Heart left ventricle (tissue), 16 donors: ENCODE data around the gene PARVA. TPM values are rescaled to one million over a fixed set of nuclear protein-coding genes. Genes with fewer than 3 reads are reported as not detected.

Experiments used
- ATAC-seq, 4 donors: fragments of 200-7000 bp; cut with Tn5 transposase; one replicate each; pipeline ENCODE4 v1.9.1; 2020 to 2022; ENCODE audit warnings: moderate library complexity in 4 of 4, mild to moderate bottlenecking in 3 of 4, moderate number of reproducible peaks in 1 of 4
- DNase-seq, 5 donors: peaks; one replicate each; pipeline ENCODE4 v3.0.0-alpha.2; 2020
- H3K27ac ChIP-seq, 12 donors: fragments of 200-600 bp; sonication (generic) in 4 of 12; one replicate each; pipeline versions ENCODE4 v1.5.0 to v1.8.0; 2016 to 2022; ENCODE audit warnings: mild to moderate bottlenecking in 2 of 12
- H3K27me3 ChIP-seq, 9 donors: fragments of 200-600 bp; sonication (generic) in 2 of 9; one replicate each; pipeline versions ENCODE4 v1.5.1 to v1.8.0; 2016 to 2022; ENCODE audit warnings: mild to moderate bottlenecking in 3 of 9
- H3K36me3 ChIP-seq, 9 donors: fragments of 200-600 bp; sonication (generic) in 2 of 9; one replicate each; pipeline versions ENCODE4 v1.5.0 to v1.8.0; 2018 to 2022; ENCODE audit warnings: mild to moderate bottlenecking in 2 of 9
- H3K4me1 ChIP-seq, 12 donors: fragments of 200-600 bp; sonication (generic) in 4 of 12; one replicate each; pipeline versions ENCODE4 v1.5.0 to v1.8.0; 2016 to 2022; ENCODE audit warnings: mild to moderate bottlenecking in 3 of 12
- H3K4me3 ChIP-seq, 12 donors: fragments of 200-600 bp; sonication (generic) in 4 of 12; one replicate each; pipeline versions ENCODE4 v1.5.0 to v1.8.0; 2017 to 2022; ENCODE audit warnings: mild to moderate bottlenecking in 9 of 12, moderate library complexity in 4 of 12
- H3K9me3 ChIP-seq, 12 donors: fragments of 200-600 bp; sonication (generic) in 4 of 12; one replicate each; pipeline versions ENCODE4 v1.5.0 to v1.8.0; 2016 to 2022; ENCODE audit warnings: mild to moderate bottlenecking in 1 of 12
- POLR2A ChIP-seq, 2 donors: fragments of 450-650 bp; IDR thresholded peaks; one replicate each; pipeline ENCODE4 v1.6.1; 2017; ENCODE audit warnings: antibody characterized with exemption in 2 of 2, mild to moderate bottlenecking in 2 of 2, moderate library complexity in 2 of 2
- WGBS, 4 donors: extraction: QIAGEN DNeasy Blood & Tissue Kit in 2 of 4; methylation state at CpG; one replicate each; pipeline versions ENCODE4 v1.1.5 to v1.1.7; 2013 to 2018; 5-methylcytosine and 5-hydroxymethylcytosine counted together
- intact Hi-C, 10 donors: fragments of 100-400 bp; cut with DNase I; formaldehyde crosslinking; loops; one replicate each; pipeline versions ENCODE4 v1.11.1 to v1.14.2; 2022
- polyA plus RNA-seq, 2 donors: library from polyadenylated mRNA; stranded (reverse); fragments of 200-250 nt; gene quantifications; one replicate each; pipeline ENCODE4 v1.2.3, GENCODE V29; 2013
- total RNA-seq, 9 donors: library from RNA; depleted of rRNA in 2 of 9; stranded (reverse); fragments of >200 nt in 2 of 9; fragmentation: NEBNext Ultra II Directional in 3 of 9; extraction: Animal tissue kit (Norgen Biotek cat#: 25700) in 3 of 9; gene quantifications; one replicate each; pipeline versions ENCODE4 v1.1.0 to v1.2.4, GENCODE V29; 2016 to 2023
- TF ChIP-seq, protein P1 (sequence below), 12 donors: fragments of 200-600 bp; sonication (generic) in 4 of 12; IDR thresholded peaks; one replicate each; pipeline versions ENCODE4 v1.5.0 to v1.8.0; 2018 to 2022; ENCODE audit warnings: antibody characterized with exemption in 12 of 12, mild to moderate bottlenecking in 5 of 12
- donor health status: ischemic (EF 13 %, LVEDD 7.1; RV severe dilation, severe dysfunction).
- donor health status: healthy with polysubstance abuse.
- donor health status: DM: no; HTN: yes; CAD: no.
- donor health status: DM: no; HTN: no; CAD: no.
- donor health status: ischemic (EF 25% LVEDD 6.9; RV normal size, moderate dysfunction).
- donor health status: ischemic (EF 25% LVEDD 5.7; RV mildly dilated, moderate dysfunction).
- donor health status: healthy.
- donor health status: DM: yes; HTN: yes; CAD: no.
- donor health status: ischemic (EF 35%, LVEDD 5.7; RV mildly dilated, moderate dysfunction).
- donor health status: nonischemic (EF 11% LVEDD 7.7; RV severe dilation, severe dysfunction).
- donor health status: DM: yes; HTN: yes; CAD: no.
- donor health status: PGD.
- donor health status: ischemic (EF 29% LVEDD 5.4; RV normal size, mild dysfunction).
- donor health status: nonischemic (EF 23%, LVEDD 6.1; RV moderate dilation, normal function).

Gene PARVA
- total and polyA plus RNA-seq, 11 donors, result 22.7 to 99.2 (median 65.9) TPM

DNA sequence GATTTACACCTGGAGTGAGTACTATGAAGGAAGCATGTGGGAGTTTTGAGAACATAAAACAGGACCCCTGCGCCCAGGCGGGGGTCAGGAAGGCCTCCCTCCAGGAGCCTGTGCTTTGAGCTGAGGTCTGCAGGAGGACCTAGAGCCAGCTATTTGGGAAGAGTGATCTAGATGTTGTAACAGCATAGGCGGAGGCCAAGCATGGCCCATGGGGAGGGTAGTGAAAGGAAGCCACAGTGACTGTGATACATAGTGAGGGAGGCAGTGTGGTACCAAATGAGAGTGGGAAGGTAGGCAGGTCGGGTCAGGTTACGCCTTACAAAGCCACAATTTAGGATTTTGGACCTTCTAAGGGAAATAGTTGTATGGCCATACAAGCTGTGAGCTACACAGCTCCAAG lies 147.5 kb downstream of the PARVA start:
- Histone ChIP-seq H3K9me3 (no peaks in the 10 kb centered on the region), H3K4me3 (no peak overlapping the region), H3K27me3 (no peaks in the 10 kb centered on the region), H3K27ac (peak overlapping the region in 1 of 12 donors; percentile 68), H3K36me3 (peaks cover 0 to 54% (median 26%) of the 10 kb centered on the region in 9 donors), H3K4me1 (peaks cover 0 to 14% (median 3%) of the 10 kb centered on the region in 12 donors)
- 74 to 91% (median 77%) methylated on average over 5 of the region's 5 CpGs for WGBS, 4 donors
- TF ChIP-seq, protein P1, sequence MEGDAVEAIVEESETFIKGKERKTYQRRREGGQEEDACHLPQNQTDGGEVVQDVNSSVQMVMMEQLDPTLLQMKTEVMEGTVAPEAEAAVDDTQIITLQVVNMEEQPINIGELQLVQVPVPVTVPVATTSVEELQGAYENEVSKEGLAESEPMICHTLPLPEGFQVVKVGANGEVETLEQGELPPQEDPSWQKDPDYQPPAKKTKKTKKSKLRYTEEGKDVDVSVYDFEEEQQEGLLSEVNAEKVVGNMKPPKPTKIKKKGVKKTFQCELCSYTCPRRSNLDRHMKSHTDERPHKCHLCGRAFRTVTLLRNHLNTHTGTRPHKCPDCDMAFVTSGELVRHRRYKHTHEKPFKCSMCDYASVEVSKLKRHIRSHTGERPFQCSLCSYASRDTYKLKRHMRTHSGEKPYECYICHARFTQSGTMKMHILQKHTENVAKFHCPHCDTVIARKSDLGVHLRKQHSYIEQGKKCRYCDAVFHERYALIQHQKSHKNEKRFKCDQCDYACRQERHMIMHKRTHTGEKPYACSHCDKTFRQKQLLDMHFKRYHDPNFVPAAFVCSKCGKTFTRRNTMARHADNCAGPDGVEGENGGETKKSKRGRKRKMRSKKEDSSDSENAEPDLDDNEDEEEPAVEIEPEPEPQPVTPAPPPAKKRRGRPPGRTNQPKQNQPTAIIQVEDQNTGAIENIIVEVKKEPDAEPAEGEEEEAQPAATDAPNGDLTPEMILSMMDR (IDR thresholded peaks at IDR 0.05), result no peak
- TF ChIP-seq POLR2A (IDR thresholded peaks at IDR 0.05), result no peak
- intact Hi-C loops, result no loop called here
- peak in 1 of 4 donors; percentile 19 for ATAC-seq
- DNase-seq, result no peak

DNA sequence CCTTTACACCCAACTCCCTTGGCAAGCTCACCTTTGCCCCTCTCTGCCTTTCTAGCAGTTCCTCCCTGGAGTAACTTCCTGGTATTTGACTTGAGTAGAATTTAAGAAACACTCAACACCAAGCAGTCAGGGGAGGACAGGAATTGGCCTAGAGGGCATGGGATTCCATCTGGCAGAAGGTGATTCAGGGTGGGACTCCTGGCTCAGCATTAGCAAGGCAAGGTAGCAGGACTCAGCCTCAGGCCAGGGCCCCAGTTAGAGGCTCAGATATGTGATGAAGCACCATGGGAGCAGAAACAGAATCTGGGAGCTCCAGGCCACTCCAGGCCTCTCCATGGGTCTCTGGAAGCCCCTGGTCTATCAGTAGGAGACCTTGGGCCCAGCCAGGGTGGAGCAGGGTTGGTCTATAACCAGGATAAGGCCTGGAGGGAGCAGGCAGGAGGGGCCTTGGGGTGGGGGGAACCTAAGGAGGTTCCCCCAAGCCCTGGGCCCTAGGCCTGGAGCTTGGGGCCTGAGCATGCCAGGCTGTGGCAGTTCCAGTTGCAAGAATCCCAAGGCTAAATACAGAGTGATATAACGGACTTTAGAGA lies 148.2 kb downstream of the PARVA start:
- intact Hi-C loops, result no loop called here
- no peaks in the 10 kb centered on the region for H3K9me3 ChIP-seq
- DNase-seq (no peak), ATAC-seq (no peak)
- TF ChIP-seq, protein P1 (IDR thresholded peaks at IDR 0.05), result no peak
- no peak for TF ChIP-seq POLR2A (IDR thresholded peaks at IDR 0.05)
- peak overlapping the region in 1 of 12 donors; percentile 68 for H3K27ac ChIP-seq
- peaks cover 0 to 14% (median 3%) of the 10 kb centered on the region in 12 donors for H3K4me1 ChIP-seq
- H3K36me3 ChIP-seq, result peaks cover 0 to 55% (median 26%) of the 10 kb centered on the region in 9 donors
- H3K4me3 ChIP-seq, result no peak overlapping the region
- 89 to 97% (median 93%) methylated on average over 1 of the region's 1 CpG for WGBS, 4 donors
- H3K27me3 ChIP-seq, result no peaks in the 10 kb centered on the region

DNA sequence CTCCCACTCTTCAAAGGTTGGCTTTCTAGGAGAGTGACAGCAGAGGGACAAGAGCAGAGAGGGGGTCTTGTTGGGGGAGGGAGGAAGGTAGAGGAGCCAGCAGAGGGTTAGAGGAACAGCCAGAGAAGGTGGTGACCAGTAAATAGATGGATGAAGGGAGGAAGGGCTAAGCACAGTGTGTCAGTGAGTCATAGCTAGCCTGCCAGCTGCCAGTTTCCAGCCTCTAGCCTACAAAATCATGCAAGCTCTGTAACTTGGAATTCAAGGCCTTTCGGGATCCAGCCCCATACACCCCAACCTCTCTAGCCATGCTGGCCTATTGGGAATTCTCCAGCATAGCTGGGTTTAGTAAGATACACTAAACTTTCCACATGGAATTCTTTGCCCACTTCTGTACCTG lies 149.4 kb downstream of the PARVA start:
- Histone ChIP-seq H3K27ac (peak overlapping the region in 1 of 12 donors; percentile 68), H3K9me3 (no peaks in the 10 kb centered on the region), H3K4me3 (no peak overlapping the region), H3K4me1 (peaks cover 0 to 14% (median 3%) of the 10 kb centered on the region in 12 donors), H3K36me3 (peaks cover 0 to 66% (median 30%) of the 10 kb centered on the region in 9 donors), H3K27me3 (no peaks in the 10 kb centered on the region)
- TF ChIP-seq POLR2A (IDR thresholded peaks at IDR 0.05), result no peak
- TF ChIP-seq, protein P1 (IDR thresholded peaks at IDR 0.05), result no peak
- intact Hi-C loops, result no loop called here
- WGBS, 4 donors, result 92 to 100% (median 96%) methylated on average over 1 of the region's 1 CpG
- DNase-seq (no peak), ATAC-seq (peak in 1 of 4 donors; percentile 28)

DNA sequence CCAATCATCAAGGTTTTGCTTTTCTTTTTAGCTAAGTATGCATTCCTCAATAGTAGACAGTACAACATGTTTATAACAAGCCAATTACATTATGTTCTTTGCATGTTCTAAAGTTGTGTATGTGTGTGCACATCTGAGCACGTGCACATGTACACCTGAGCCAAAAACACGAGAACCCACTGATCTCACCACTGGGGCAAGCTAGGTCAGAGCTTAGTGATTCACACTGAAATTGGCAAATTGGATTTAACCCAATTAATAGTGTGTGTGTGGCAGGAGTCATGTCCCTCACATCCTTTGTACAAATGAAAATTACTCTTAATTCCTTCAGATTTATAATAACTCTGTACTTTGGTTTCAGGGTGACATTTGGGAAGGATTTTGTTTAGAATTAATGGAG lies 151.1 kb downstream of the PARVA start:
- H3K4me1 ChIP-seq, result peaks cover 0 to 5% (median 0%) of the 10 kb centered on the region in 12 donors
- peak overlapping the region in 1 of 12 donors; percentile 41 for H3K27ac ChIP-seq
- H3K4me3 ChIP-seq, result no peak overlapping the region
- no peak for ATAC-seq
- no peaks in the 10 kb centered on the region for H3K27me3 ChIP-seq
- H3K9me3 ChIP-seq, result no peaks in the 10 kb centered on the region
- H3K36me3 ChIP-seq, result peaks cover 0 to 79% (median 30%) of the 10 kb centered on the region in 9 donors
- intact Hi-C loops, result no loop called here
- 90 to 96% (median 93%) methylated on average over 2 of the region's 2 CpGs for WGBS, 4 donors
- DNase-seq, result no peak
- TF ChIP-seq, protein P1 (IDR thresholded peaks at IDR 0.05), result no peak
- no peak for TF ChIP-seq POLR2A (IDR thresholded peaks at IDR 0.05)
